ENCODE measurements around the gene MAP1LC3A. TPM values are rescaled to one million over a fixed set of nuclear protein-coding genes. Genes with fewer than 3 reads are reported as not detected.

Gene MAP1LC3A
- total RNA-seq = 24.8 and 29.7 TPM in 2 replicates

- H3K79me2 ChIP-seq (ENCODE audit: insufficient read depth, low read length) = no peaks in the 10 kb centered on the region
- H3K4me3 ChIP-seq (ENCODE audit: insufficient read depth, low read length) = peak within 1 kb of the TSS; percentile 89
- H4K20me1 ChIP-seq (ENCODE audit: insufficient read depth, low read length) = no peaks in the 10 kb centered on the region
- peak within 1 kb of the TSS; percentile 96 for H3K4me2 ChIP-seq (ENCODE audit: insufficient read depth, low read length)
- no peaks in the 10 kb centered on the region for H3K36me3 ChIP-seq (ENCODE audit: insufficient read depth, low read length)
- TF ChIP-seq CTCF (IDR thresholded peaks at IDR 0.05; ENCODE audit: extremely low read depth, low read depth, low read length) = no peak
- no peaks in the 10 kb centered on the region for H3K27me3 ChIP-seq (ENCODE audit: insufficient read depth, low read length)
- peak within 1 kb of the TSS; percentile 86 for H3K27ac ChIP-seq (ENCODE audit: low read depth, low read length)
- H3K9me3 ChIP-seq (ENCODE audit: low read depth, low read length) = no peaks in the 10 kb centered on the region
- H2AFZ ChIP-seq (ENCODE audit: low read length) = peak within 1 kb of the TSS; percentile 97
- peaks cover 6% of the 10 kb centered on the region for H3K4me1 ChIP-seq (ENCODE audit: insufficient read depth, low read length)
- DNase-seq (ENCODE audit: insufficient read length, low spot score, missing footprints) = peak; percentile 100
Observed at GRCh38 chr20:34558320-34559218, at the start of gene MAP1LC3A. TSS of gene MAP1LC3A (plus strand) at chr20:34558718. CDS start at chr20:34558869, 151 bp downstream.

GRCh38 chr20:34510575-34510974 is 47.9 kb upstream of the MAP1LC3A start:
- Histone ChIP-seq H3K27me3 (ENCODE audit: insufficient read depth, low read length) (no peaks in the 10 kb centered on the region), H4K20me1 (ENCODE audit: insufficient read depth, low read length) (peaks cover 4% of the 10 kb centered on the region), H3K9me3 (ENCODE audit: low read depth, low read length) (no peaks in the 10 kb centered on the region), H3K4me3 (ENCODE audit: insufficient read depth, low read length) (no peak overlapping the region), H3K4me1 (ENCODE audit: insufficient read depth, low read length) (peaks cover 7% of the 10 kb centered on the region), H3K4me2 (ENCODE audit: insufficient read depth, low read length) (no peak overlapping the region), H2AFZ (ENCODE audit: low read length) (no peak overlapping the region), H3K79me2 (ENCODE audit: insufficient read depth, low read length) (peaks cover 7% of the 10 kb centered on the region), H3K36me3 (ENCODE audit: insufficient read depth, low read length) (peaks cover 49% of the 10 kb centered on the region), H3K27ac (ENCODE audit: low read depth, low read length) (no peak overlapping the region)
- no peak for TF ChIP-seq CTCF (IDR thresholded peaks at IDR 0.05; ENCODE audit: extremely low read depth, low read depth, low read length)
- DNase-seq (ENCODE audit: insufficient read length, low spot score, missing footprints) = no peak

GRCh38 chr20:34511891-34512265 is 46.6 kb upstream of the MAP1LC3A start:
- Histone ChIP-seq H3K9me3 (ENCODE audit: low read depth, low read length) (no peaks in the 10 kb centered on the region), H3K4me2 (ENCODE audit: insufficient read depth, low read length) (no peak overlapping the region), H2AFZ (ENCODE audit: low read length) (no peak overlapping the region), H3K27me3 (ENCODE audit: insufficient read depth, low read length) (no peaks in the 10 kb centered on the region), H3K4me1 (ENCODE audit: insufficient read depth, low read length) (peaks cover 11% of the 10 kb centered on the region), H3K36me3 (ENCODE audit: insufficient read depth, low read length) (peaks cover 37% of the 10 kb centered on the region), H4K20me1 (ENCODE audit: insufficient read depth, low read length) (no peaks in the 10 kb centered on the region), H3K79me2 (ENCODE audit: insufficient read depth, low read length) (peaks cover 10% of the 10 kb centered on the region), H3K4me3 (ENCODE audit: insufficient read depth, low read length) (no peak overlapping the region), H3K27ac (ENCODE audit: low read depth, low read length) (no peak overlapping the region)
- TF ChIP-seq CTCF (IDR thresholded peaks at IDR 0.05; ENCODE audit: extremely low read depth, low read depth, low read length) = no peak
- no peak for DNase-seq (ENCODE audit: insufficient read length, low spot score, missing footprints)

- no peak for TF ChIP-seq CTCF (IDR thresholded peaks at IDR 0.05; ENCODE audit: extremely low read depth, low read depth, low read length)
- Histone ChIP-seq H3K4me1 (ENCODE audit: insufficient read depth, low read length) (peaks cover 16% of the 10 kb centered on the region), H3K27ac (ENCODE audit: low read depth, low read length) (no peak overlapping the region), H3K4me3 (ENCODE audit: insufficient read depth, low read length) (no peak overlapping the region), H3K9me3 (ENCODE audit: low read depth, low read length) (no peaks in the 10 kb centered on the region), H3K36me3 (ENCODE audit: insufficient read depth, low read length) (peaks cover 31% of the 10 kb centered on the region), H3K27me3 (ENCODE audit: insufficient read depth, low read length) (no peaks in the 10 kb centered on the region), H3K79me2 (ENCODE audit: insufficient read depth, low read length) (peaks cover 15% of the 10 kb centered on the region), H3K4me2 (ENCODE audit: insufficient read depth, low read length) (no peak overlapping the region), H2AFZ (ENCODE audit: low read length) (no peak overlapping the region), H4K20me1 (ENCODE audit: insufficient read depth, low read length) (no peaks in the 10 kb centered on the region)
- peak; percentile 36 for DNase-seq (ENCODE audit: insufficient read length, low spot score, missing footprints)
Observed at GRCh38 chr20:34512266-34512954, 46.1 kb upstream of the MAP1LC3A start.

All from osteoblast (primary cell).